NCI-H2081 (cell line): ENCODE data around the gene RANBP3.
A peak's percentile ranks its signal among the peaks of the same experiment; 100 is the strongest.
"Not testable (repeated sequence)": the region's sequence is repeated elsewhere in the genome, so short reads cannot be mapped to it uniquely, and the experiment has no call there.

Source experiments
- DNase-seq, 2 experiments: peaks; one replicate each; lab custom pipeline; 2025; lab: John Stamatoyannopoulos, UW

Gene RANBP3

DNA sequence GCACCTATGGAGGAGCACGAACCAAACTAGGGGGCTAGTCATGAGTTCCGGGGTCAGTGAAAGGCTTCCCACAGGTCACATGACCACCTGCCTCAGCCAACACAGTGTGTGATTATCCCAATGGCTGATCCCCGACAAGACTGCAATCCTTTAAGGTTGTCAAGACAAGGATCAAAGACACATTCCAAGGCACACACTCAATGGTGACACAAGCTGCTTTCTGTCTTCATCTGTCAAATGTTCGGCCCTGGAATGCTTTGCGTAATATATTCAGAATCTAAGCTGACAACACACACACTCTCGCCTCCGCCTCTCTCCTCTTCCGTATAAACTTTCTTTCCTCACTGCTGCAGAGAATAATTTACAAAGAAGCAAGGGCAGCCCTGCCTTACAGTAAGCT is 11.7 kb downstream of the RANBP3 start:
- no peak for DNase-seq

DNA sequence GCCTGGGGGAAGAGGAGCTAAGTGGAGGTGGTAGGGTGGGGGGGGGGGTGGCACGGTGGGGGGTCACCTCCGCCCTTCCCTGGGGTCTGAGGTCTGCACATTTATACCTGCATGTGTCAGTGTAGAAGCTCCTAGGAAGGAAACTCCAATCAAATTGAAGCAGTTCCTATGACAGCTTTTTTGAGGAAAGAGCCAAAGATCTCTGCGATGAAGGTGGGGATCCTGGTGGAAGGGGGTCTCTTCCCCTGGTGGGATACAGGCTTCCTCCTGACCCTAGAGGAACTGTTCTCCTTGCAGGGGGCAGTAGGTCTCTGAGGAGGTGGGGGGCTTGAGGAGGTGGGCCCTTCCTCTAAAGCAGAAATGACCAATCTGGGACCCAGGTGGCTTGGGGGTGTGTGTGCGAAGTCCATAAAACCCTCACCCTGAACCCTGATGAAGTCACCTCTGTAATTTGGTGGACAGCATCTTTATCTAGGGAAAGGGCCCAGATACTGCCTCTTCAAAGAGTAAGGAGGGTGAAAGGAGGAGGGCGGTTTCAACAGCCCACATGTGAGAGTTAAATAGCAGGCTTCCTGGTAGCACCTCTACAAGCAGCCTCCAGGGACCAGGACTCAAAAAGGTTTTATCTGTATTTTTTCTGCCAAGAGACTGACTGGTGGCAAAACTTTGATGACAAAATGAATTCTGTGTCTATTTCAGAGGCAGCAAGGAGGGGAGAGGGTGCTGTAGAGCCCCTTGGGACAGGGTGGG is 12.9 kb downstream of the RANBP3 start:
- no peak for DNase-seq

DNA sequence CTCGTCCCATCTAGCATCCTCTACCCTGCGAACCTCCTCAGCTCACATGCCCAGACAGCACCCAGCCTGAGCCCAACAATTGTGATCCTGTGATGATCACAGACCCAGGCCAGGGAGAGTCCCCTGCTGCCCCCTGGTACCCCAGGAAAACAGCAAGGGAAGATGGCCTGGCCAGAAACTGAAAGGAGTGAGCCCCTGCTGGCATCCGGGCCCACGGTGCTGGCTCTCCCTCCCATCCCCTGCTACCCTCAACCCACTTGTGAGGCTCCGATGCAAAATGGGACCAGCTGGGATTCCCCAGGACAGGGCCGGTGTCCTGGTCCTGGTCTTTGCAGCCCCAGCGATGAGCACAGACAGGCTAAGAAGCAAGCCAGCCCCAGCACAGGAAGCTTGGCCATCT is 14.1 kb downstream of the RANBP3 start:
- DNase-seq: no peak

- DNase-seq: not testable (repeated sequence)
Observed at GRCh38 chr19:5963259-5963658, 14.7 kb downstream of the RANBP3 start.

- DNase-seq: peak; percentile 96 to 99
Observed at GRCh38 chr19:5961969-5962945, 15.7 kb downstream of the RANBP3 start.

GRCh38 chr19:5961641-5961968 is 16.3 kb downstream of the RANBP3 start:
- not testable (repeated sequence) for DNase-seq

DNA sequence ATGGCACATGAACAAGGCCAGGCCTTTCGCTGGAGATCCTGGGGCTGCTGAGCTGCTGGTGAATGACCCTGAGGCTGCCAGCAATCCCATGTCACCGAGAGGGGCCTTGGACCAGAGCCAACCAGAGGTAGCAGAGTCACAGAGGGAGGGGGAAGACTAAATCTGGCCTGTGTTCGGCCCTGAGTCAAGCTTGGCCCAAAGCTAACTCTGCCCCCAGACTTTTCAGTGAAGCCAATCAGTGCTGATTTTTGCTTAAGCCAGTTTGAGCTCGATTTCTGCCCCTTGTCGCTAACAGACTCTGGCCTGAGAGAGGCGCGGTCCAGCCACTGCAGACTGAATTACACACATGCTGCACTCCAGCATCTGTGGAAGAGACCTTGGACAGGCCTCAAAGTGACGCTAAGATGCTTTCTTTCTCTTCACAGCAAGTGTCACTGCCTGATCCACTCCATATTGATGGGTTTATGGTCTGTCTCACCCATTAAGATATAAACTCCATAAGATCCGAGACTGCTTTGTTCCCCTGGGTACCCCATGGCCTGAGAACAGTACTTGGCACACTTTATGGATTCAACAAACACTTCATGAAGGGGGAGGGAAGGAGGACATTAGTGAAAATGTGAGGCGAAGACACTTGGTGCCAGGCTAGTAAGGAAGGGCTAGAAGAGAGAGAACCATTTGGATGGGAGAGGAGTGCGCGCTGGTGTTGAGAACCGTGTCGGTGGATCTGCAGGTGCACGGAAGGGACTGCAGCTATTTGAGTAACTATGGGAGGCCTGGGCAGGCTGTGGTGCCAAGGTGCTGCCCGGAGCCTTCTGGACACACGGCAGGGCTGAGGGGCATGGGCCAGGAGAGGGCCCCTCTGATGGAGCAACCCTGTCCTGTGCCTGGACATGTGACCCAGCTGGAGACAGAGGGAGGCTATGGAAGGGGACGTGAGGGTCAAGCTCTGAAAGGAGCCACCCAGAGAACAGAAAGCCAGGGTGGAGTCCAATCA is 17.6 kb downstream of the RANBP3 start:
- peak in 1 of 2 experiments; percentile 51 for DNase-seq

DNA sequence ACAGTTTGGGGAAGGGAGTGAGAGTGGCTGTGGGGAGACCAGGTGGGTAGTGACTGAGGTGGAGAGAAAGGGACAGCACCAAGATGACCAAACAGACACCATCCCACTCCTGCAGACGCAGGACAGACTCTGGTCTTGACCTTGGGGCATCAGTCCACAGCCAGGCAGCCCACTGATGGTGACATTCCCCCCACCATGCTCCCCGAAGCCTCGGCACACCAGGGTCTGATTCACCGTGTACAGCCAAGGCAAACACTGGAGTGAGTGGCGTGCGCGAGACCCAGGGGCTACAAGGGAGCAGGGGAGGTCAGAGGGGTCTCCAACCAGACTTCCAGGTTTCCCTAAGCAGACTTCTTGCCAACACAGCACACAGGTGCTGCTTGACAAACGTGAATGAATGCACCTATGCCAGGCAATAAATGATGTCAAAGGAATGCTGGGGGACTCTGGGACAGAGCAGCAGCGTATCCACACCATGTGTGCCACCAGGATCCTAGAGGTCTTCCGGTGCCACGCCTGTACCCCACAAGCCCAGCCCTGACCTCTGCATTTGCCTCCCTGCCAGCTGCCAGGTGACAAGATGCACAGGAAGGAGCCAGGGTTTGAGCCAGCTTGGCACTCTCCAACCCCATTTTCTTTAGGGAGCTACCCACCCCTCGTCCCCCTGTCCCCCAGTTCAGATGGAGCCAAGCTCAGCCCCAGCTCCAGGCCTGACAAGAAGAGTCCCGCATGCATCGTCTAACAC is 18.5 kb downstream of the RANBP3 start:
- DNase-seq: no peak

GRCh38 chr19:5958851-5959122 is 19.2 kb downstream of the RANBP3 start:
- DNase-seq: no peak

DNA sequence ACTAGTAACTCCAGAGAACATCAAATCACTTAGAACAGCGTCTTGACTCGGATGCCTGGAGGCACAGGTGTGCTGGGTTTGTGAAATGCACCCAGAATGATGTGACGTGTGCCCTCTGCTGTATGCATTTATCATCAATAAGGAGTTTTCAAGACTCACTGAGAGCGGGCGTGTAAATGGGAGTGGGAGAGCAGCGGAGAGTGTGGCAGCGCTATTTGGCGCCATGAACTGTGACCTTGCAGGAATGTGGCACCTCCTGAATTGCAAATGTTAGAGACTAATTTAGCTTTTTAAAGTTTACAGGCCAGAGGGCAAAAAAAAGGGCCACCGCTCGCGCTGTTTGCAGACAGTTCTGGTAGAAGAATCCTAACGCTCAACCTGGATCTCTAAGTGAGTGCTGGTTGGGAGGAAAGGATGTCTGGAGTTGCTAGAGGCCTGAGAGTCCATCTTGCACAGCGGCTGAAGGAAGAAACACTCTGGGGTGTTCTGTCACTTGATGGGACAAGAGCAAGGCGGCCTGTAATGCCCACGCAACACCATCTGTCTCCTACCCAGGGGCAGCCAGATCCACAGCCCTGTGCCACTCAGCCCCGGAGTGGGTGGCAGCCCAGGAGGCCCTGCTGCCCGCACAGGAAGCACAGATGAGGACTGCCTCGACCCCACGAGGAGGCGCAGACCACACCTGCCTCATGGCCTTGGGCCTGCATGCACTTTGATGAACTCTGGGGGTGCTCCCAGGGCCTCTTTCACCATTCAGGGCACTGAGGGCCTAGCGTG is 19.7 kb downstream of the RANBP3 start:
- DNase-seq: no peak

DNA sequence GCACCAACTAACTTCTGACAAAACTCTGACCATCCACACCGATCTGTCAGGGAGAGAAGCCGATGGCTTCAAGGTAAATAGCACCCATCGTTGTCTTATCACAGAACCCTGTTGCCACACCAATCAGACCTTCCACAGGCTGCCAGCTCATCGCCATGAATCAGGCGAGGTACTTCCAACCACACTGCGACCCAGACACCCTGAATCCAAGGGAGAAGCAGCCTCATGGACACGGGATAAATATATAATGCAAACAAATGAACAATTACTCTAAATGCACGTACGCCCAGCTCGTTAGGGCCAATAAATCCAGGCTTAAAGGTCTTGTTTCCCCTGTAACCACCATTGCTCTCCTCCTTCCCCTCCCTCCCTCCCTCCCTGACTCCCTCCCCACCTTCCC is 20.8 kb downstream of the RANBP3 start:
- peak; percentile 63 to 88 for DNase-seq

GRCh38 chr19:5956728-5957127 is 21.2 kb downstream of the RANBP3 start:
- peak in 1 of 2 experiments; percentile 47 for DNase-seq

- DNase-seq: no peak
Observed at GRCh38 chr19:5956323-5956722, 21.6 kb downstream of the RANBP3 start.

GRCh38 chr19:5955636-5955935 is 22.4 kb downstream of the RANBP3 start:
- no peak for DNase-seq

- no peak for DNase-seq
Observed at GRCh38 chr19:5954293-5954692, 23.6 kb downstream of the RANBP3 start.

GRCh38 chr19:5953680-5954213 is 24.2 kb downstream of the RANBP3 start:
- peak in 1 of 2 experiments; percentile 18 for DNase-seq

DNA sequence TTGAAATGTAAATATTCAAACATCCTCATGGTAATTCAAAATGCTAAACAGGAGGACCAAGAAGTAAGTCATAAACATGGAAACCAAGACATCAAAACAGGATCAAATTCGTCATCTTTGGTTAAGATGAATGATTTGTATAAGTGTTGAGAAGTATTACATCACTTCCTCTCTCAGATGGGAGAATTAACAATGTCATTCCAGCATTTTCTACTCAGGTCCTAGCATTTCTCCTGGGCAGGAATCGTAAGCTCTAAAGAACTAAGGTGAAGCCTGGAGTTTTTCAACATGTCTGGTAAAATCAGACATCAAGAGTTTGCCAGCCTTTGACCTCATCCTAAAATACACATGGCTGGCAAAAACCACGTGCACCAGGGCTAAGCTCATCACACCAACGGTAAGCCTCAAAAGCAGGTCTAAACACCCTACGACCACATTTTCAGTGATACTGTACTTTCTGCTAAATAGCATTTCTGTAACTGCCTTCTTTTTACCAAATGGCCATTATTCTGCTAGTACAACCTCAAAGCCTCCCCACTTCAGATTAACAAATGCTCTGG is 24.8 kb downstream of the RANBP3 start:
- no peak for DNase-seq

DNA sequence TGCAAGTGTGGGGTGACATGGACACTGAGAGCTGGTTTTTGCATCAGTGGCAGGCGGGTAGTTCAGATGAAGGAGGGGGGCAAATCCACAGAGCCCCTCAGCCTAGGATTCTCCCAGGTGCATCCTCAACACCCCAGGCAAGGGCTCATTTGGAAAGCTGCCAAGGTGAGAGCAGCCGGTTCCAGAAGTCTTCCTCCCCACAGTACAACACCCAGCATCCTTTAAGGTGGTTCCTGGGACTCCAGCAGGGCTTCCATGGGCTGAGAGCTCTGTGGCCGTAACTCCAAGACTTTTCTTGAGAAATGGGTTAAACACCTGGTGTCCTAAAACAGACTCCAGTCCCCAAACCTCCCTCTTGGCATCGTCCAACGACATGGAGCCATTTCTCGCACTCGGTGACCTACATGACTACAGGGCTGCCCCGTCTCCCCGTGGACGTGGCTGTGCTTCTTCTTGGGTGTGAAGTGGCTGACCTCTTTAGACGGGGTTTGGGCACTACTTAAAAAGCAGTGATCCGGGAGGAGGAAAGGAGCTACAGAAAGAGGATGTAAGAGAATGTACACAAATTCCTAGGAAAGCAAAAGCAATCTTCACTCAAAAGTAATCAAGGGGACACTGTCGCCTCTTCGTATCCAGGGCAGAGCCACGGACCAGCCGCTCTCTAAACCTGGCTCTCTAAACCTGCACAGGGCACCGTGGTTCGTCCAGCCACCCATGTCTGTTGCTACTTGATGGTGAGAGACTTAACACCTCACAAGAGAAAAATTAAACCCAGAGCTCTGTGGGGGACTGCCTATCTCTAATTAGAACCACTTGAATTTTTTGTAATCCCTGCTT is 25.5 kb downstream of the RANBP3 start:
- DNase-seq: peak in 1 of 2 experiments; percentile 34

DNA sequence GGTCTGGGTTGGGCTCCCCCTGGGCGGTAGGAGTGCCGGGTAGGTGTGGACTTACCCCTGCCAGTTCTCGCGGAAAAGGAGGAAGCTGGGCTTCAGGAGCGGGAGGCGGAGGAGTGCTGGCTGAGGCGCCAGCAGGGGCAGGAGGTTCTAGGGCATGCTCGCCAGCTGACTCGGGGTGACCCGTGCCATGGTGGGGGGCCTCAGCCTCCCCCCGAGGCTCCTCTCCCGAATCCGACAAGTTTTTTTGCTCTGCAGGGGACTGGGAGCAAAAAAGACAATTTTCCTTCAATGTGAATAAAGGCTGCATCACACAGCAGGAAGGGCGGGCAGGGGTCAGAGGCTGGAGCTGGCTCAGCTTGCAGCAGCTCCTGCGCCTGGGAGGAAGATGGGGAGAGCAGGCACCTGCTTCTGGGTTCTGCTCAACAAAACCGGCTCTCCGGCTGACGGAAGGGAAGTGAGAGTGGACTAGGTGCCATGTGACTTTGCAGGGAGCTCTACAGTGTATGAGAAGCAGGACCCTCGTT is 26.5 kb downstream of the RANBP3 start:
- DNase-seq: no peak
